AG08396 (cell line): ENCODE measurements around the gene LYSMD1.
A peak's percentile ranks its signal among the peaks of the same experiment; 100 is the strongest.

Source experiments
- DNase-seq: peaks from one replicate; pipeline ENCODE4 v3.0.0; 2012; ENCODE audit warnings: low spot score, mixed read lengths

LYSMD1 gene

GRCh38 chr1:151175863-151176262 is 10.2 kb upstream of the LYSMD1 start, which contains the start of gene TMOD4:
Gene TMOD4 (minus strand): TSS chr1:151175981. CDS start chr1:151174875, 1,106 bp downstream.
- peak; percentile 51 for DNase-seq

- no peak for DNase-seq
Measured at GRCh38 chr1:151175041-151175741, 9.5 kb upstream of the LYSMD1 start.

DNA sequence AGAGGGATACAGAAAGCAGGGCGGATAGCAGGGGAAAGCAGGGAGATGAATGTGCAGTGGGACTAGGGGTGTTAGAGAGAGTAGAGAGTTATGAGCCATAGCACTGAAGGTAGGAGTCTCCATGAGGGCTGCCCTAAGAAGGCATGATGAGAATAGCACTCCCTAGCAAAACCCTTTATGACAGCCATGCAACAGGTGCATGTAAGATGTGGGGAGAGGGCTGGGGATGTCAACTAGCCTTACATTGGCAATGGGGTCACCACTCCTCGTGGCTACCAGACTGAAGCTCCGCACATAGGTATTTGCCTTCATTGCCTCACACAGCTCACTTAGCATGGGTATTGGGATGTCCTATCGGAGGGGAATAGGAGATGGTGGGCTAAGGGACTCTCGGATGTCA is 5.5 kb upstream of the LYSMD1 start:
- DNase-seq, result no peak

- no peak for DNase-seq
Measured at GRCh38 chr1:151167116-151167515, 1.4 kb upstream of the LYSMD1 start.

DNA sequence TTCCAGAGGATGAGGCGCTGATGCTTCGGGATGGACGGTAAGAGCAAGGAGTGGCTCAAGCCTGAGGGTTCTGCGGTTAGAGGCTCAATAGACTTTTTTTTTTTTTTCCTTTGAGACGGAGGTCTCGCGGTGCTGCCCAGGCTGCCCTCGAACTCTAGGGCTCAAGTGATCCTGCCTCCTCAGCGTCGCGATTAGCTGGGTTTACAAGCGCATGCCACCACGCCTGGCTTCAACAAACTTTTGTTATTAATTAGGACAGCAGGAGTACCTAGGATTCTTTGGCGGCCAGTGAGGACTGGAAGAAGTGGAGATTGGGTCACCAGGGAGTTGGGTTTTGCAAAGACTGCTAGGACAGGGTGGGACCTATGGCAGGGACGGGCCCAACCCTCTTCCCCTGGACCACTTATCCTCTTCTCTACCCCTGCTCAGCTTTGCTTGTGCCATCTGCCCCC is 829 bp upstream of the LYSMD1 start:
- peak; percentile 69 for DNase-seq

- DNase-seq, result peak; percentile 58
Measured at GRCh38 chr1:151165281-151165737, 393 bp downstream of the LYSMD1 start.

DNA sequence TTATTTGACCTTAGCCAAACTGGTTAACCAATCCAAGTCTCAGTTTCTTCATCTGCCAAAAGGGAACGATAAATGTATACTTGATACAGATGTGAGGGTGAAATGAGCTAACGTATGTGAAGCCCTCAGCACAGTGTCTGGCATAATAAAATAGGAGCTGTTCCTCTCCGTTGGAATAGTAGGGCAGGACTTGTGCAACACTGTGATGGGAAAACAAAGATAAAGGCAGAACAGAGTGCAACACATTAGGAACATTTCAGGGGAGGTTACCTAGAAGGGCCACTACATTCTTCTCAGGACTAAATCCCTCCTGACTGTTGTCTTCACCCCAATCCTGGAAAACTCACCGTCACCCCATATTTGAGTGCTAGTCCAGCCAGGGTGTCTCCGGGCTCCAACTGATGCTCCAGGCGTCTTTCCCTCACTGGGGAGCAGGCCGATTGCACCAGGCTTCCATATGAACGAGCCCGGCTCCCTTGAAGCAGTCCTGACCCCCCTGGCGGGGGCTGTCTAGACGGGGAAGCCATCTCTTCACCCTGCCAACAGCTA is 896 bp downstream of the LYSMD1 start:
- DNase-seq, result no peak

GRCh38 chr1:151159373-151159772 is 6.3 kb downstream of the LYSMD1 start:
- DNase-seq, result no peak

GRCh38 chr1:151158751-151159251 is 6.9 kb downstream of the LYSMD1 start:
- no peak for DNase-seq

DNA sequence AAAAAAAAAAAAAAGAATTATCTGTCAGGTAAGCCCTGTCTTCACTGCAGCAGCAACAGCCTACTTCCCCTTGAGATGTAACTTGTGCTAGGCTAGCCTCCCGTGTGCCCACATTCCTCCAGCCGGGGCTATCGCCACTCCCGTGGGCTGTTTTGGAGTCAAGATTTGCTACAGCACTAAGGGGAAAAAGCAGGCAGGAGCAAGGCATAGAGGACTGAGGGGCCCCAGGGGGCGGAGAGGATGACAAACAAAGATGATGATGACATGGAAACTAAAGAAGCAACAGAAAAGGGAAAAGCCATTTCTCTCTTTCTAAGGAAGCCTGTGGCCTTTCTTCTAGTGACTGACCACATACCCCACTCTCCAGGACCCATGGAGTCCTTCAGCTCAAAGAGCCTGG is 7.4 kb downstream of the LYSMD1 start:
- no peak for DNase-seq

GRCh38 chr1:151157067-151157531 is 8.6 kb downstream of the LYSMD1 start:
- DNase-seq, result no peak

DNA sequence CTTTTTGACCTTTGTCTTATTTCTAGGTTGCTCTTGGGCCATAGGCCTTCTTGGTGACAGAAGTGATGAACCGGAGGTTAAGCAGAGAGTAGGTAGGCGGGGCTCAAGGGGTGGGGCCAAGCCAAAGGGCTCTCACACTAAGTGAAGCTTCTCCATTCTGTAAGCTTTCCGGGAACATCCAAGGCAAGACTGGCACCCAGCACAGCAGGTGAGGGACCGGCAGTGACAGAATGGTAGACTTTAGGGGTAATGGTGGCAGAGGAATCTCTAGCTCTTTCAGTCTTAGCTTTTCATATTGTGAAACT is 9.2 kb downstream of the LYSMD1 start, which contains the start of gene TNFAIP8L2:
Gene TNFAIP8L2, plus strand, starts transcription at position 135 of the 305 bp plus-strand sequence. CDS start 2,049 bp downstream, outside the sequence.
- no peak for DNase-seq

DNA sequence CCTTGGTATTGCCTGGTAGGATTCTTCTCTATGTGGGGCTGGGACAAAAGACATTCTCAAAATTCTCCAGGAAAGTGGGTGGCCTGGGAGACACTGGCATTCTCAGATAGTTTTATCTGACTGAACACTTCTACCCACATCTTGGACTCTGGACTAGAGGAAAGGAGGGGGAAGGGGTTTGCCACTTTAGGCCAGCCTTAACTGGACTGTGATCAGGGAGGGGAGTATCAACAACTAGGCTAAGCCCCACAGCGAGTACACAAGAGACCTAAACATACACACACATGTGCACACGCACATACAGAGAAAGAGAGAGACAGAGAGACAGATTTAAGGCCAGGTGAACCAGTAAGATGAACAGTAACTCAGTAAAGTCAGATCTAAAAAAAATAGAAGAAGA is 18.0 kb downstream of the LYSMD1 start:
- no peak for DNase-seq

- no peak for DNase-seq
Measured at GRCh38 chr1:151147132-151147503, 18.6 kb downstream of the LYSMD1 start.

DNA sequence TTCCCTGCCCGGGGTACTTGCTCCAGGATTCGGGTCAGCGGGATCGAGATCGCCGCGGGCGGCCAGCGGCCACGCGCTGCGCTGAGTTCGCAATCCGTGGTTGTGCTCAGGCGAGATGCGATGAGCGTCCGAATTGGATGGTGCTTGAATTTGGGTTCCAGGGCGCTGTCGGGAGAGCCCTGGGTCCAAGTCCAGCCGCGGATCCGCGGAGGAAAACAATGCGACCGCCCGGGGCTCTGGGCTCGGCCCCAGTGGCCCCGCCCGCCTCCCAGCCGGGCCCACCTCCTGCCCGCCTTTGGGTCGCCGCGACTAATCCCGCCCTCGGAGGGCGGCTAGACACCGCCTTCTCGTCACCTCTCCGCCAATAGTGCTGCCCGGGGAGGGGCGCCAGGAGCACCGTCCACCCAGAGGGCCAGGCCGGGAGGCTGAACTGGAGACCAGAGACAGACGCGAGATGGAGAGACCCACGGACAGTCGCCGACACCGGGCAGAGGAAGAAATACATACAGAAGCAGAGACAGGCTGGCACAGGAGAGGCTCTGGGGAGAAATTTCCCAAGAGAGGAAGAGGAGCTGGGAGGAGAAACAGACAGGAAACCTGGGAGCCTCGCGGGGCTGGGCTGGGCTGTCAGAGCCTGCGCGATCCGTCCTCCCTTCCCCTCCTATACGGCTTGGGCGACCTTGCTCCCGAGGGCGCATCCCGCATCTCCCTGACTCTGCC is 19.1 kb downstream of the LYSMD1 start, which contains the start of gene SEMA6C:
Gene SEMA6C, minus strand, starts transcription at position 220 of the 720 bp plus-strand sequence. CDS start 4,010 bp downstream, outside the sequence.
- peak; percentile 95 for DNase-seq

GRCh38 chr1:151146072-151146411 is 19.7 kb downstream of the LYSMD1 start:
- no peak for DNase-seq

DNA sequence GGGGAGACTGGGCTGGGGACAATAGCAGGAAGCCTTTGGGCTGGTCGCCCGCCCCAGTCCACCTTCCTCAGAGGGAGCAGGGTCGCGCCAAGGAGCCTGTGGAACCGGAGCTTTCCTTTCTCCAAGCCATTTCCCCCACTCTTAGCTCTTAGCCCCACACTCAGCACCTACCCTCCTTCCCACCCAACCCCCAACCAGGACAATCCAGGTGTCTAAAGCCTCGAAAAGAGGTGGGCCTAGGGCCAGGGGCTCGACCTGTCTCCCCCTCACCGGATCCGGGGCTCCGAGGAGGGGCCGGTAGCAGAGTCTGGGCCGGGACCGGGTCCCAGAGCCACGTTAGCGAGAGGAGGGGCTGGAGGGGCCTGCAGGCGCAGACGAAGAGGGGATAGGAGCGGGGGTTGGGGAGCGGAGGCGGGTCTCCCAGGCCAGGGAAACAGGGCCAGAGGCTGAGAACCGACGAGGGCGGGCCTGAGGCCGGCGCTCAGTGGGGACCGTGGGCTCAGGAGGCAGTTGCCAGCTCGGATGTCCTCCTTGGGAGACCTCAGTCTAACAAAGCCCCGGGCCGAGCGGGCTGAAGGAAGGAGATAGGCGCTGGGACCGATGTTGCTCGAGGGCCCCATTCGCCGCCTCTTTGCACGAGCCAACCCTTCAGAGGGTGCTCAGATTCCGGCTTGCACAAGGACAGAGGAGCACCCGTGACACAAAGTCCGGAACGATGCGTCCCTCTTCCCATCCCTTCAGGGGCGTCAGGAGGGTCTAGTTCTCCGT is 20.2 kb downstream of the LYSMD1 start:
- DNase-seq, result no peak

- no peak for DNase-seq
Measured at GRCh38 chr1:151144474-151145303, 21.0 kb downstream of the LYSMD1 start.

GRCh38 chr1:151143986-151144385 is 21.7 kb downstream of the LYSMD1 start:
- DNase-seq, result no peak

- no peak for DNase-seq
Measured at GRCh38 chr1:151143057-151143435, 22.7 kb downstream of the LYSMD1 start.

DNA sequence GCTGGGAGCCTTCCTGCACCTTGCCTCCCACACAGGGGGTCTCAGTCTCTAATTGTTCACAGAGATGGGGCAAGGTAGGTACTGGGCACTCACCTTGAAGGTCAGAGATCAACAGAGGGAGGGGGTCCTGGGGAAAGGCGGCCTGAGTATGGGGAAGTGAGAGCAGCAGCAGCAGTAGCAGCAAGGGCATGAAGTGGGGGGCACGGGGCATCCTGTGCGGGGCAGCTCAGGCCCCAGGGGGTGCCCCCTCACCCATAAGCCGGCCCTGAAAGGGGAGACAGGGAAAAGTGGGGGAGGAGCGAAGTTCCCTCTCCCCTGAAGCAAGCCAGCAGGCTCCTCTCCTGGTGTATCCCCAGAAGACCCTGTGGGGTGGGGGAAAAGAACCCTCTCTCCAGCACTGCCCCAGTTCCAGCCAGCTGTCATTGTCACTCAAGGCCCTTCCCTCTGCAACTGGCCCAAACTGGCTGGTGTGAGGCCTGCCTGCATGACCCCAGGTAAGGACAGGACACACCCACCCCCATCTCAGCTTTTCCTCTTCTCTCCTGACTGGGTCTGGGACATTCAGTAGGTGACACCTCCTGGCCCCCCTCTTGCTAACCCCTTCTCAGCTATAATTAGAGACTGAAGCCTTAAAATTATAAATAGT is 23.2 kb downstream of the LYSMD1 start:
- no peak for DNase-seq
